HG03060 (cell line): ENCODE measurements around the gene USP6NL.

Experiments
- ATAC-seq: cut with Tn5 transposase; IDR thresholded peaks from one replicate; pipeline ENCODE4 v1.9.1; 2021; ENCODE audit warnings: low read depth, moderate number of reproducible peaks; ENCODE audit not compliant: unreplicated experiment

USP6NL gene

DNA sequence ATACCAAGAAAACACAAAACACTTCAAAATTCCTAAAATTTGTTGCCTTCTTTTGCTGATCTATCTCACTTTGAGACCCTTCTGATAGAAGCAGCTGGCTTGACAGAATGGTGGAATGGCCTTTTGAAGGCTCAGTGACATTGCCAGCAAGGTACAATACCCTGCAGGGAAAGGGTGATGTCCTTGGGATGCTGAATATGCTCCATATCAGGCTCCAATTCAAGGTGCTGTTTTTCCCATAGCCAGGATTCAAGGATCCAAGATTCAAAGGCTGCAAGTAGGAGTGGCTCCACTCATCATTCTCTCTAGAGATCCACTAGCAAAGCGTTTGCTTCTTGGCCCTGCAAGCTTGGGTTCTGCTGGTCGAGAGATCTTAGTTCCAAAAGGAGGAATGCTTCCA, 120.4 kb downstream of the USP6NL start:
- no peak for ATAC-seq

GRCh38 chr10:11489591-11489990, 121.9 kb downstream of the USP6NL start:
- ATAC-seq: no peak

DNA sequence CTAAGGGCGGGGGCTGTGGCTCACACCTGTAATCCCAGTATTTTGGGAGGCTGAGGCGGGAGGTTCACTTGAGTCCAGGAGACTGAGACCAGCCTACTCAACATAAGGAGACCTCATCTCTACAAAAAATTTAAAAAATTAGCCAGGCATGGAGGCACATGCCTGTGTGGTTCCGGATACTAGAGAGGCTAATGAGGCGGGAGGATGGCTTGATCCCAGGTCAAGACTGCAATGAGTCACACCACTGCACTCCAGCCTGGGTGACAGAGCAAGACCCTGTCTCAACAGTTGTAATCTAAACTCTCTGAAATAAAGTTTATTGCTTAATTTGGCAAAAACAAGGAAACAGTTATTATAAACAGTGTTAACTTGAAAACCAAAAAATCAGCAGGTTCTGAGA, 123.3 kb downstream of the USP6NL start:
- ATAC-seq: no peak

GRCh38 chr10:11483201-11484148, 128.0 kb downstream of the USP6NL start:
- ATAC-seq: no peak

- ATAC-seq: no peak
Measured at GRCh38 chr10:11482306-11482705, 129.1 kb downstream of the USP6NL start.

DNA sequence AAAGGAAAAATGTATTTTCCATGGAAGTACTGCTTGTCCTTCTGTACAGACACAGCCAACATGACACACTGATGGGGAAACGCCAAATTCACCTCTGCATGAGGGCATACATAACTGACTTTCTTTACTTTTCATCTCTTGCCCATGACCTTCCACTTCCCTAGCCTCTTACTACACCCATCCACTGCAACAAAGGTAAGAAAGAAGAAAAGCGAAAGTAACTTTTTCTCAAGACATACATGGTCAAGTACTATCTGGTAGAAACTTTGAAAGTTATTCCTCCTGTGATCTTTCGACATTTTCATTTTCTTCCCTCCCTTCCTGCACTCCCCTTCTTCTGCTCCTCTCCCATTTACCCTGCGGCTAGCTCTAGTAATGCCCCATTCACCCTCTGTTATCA, 130.8 kb downstream of the USP6NL start:
- no peak for ATAC-seq

- no peak for ATAC-seq
Measured at GRCh38 chr10:11479300-11479699, 132.2 kb downstream of the USP6NL start.

DNA sequence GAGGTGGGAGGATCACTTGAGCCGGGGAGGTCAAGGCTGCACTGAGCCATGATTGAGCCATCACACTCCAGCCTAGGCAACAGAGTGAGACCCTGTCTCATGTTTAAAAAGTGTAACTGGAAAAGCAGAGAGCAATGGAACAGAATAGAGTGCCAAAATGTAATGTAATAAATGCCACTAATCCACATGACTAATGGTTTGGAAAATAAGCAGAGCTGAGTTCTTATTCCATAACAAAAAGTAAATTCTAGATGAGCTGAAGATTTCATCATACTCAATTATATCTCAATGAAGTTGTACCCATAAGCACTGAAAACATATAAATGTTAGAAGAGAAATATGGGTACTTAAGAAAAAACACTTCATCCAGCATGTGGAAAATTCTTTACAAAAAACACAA, 132.6 kb downstream of the USP6NL start:
- no peak for ATAC-seq

GRCh38 chr10:11475831-11476434, 135.5 kb downstream of the USP6NL start:
- ATAC-seq: no peak

GRCh38 chr10:11473128-11473760, 138.2 kb downstream of the USP6NL start:
- ATAC-seq: no peak

DNA sequence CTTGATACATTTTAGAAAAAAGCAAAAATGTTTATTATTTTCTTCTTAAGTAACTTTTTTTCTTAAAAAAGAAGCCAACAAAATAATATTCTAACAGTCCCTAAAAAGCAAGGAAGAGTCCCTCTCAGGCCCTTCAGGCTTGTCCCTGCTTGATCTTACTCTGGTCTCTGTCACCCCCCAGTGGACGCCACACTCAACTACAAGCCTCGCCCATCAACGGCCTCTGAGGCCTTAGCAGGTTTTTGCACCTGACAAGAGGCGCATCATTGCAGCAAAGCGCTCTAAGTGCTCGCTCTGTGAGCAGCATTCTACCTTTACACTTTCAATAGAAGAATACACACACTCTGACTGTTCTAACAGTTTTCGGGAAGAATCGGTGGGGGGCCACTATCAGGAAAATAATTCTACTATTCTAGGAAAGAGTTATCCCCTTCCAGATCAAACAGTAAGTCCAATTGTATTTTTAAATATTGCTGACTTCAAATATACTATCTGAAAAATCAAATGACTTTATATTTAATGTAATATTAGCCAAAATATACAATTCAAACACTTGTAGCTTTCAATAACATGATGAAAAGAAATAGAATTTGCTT, 139.2 kb downstream of the USP6NL start:
- no peak for ATAC-seq

- no peak for ATAC-seq
Measured at GRCh38 chr10:11469575-11470391, 141.7 kb downstream of the USP6NL start.

- no peak for ATAC-seq
Measured at GRCh38 chr10:11468126-11468742, 143.2 kb downstream of the USP6NL start.

- ATAC-seq: no peak
Measured at GRCh38 chr10:11465406-11465805, 146.0 kb downstream of the USP6NL start.

DNA sequence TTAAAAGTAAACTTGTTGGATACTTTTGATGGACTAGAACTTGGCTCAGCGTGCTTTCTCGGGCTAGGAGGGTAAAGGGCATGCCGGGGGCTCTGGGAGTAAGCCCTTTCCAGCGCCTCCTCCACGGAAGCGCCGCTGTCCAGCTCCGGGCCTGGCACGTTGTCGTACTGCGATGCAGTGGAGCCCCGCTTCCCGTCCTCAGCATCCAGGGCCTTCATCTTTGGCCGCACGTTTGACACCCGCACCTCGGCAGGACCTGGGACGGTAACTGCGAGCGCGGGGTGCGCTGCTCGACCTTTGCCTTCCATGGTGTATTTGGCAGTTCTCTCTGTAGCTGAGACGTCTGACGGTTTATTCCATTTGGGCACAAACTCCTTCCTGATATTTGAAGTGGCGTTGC, 148.3 kb downstream of the USP6NL start:
- ATAC-seq: no peak

DNA sequence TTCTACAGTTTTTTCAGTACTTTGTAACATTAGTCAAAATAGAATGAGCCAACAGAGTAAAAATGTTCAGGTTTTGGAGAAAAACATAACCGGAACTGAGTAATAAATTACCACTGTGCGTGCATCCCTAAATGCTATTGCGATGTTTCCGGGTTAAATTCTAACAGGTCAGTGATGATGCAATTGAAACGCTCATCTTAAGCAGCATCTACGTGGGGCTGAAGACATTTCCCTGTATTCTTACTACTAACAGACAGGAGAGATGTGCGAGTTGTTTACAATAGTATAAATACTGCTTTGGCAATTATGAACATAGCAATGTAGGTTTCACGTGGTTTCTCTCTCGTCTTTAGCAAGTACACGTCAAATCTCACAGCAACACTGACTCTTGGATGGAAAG, 149.4 kb downstream of the USP6NL start:
- ATAC-seq: no peak

GRCh38 chr10:11457336-11457735, 154.1 kb downstream of the USP6NL start:
- ATAC-seq: no peak

DNA sequence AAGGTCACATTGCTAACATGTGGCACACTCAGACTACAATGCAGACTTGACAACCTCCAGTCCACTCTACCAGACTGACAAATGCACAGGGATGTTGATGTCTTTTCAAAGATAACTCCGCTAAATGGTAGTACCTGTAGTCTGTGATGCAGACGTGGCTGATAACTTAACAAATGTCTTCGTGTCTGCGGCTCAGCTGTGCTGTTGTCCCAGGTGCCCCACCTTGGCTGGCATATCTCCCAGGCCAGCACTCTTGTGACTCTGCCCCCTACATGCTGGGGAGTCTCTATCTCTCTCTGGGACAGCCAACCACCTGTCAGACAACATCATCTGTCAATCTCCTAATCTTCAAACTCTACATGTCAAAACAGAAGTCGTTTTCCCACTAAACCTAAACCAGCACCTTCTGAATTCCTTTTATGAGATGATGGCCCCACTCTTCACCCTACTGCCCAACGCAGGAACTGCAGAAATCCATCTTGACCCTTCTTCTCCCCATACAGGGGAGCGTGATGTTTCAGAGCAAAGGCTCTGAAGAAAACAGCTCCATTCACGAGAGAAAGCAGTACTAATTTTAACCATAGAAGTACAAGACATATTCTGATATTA, 156.4 kb downstream of the USP6NL start:
- ATAC-seq: no peak

DNA sequence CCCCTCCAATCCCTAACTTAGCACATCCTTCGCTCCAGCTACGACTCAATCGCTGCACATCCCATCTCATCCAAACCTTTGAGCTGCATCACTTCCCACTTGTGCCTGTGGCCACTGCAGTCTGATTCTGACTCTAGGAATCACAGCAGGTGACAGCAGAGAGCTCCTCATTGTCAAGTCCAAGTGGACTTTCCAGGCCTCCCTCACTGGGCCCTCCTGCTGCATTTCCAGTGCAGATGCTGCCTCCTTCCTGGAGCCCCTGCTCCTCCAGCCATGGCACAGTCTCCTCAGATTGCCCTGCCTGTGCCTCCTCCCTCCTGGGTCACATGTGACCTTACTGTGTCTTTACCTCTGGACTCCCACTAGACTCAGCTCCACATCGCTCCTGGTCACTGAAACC, 157.3 kb downstream of the USP6NL start:
- ATAC-seq: no peak
